ENCODE measurements around the gene SEPTIN11. TPM values are rescaled to one million over a fixed set of nuclear protein-coding genes. Genes with fewer than 3 reads are reported as not detected.

Gene SEPTIN11
- total RNA-seq, 4 donors from 2014 or later = 10.4 to 56.6 (median 36.3) TPM

DNA sequence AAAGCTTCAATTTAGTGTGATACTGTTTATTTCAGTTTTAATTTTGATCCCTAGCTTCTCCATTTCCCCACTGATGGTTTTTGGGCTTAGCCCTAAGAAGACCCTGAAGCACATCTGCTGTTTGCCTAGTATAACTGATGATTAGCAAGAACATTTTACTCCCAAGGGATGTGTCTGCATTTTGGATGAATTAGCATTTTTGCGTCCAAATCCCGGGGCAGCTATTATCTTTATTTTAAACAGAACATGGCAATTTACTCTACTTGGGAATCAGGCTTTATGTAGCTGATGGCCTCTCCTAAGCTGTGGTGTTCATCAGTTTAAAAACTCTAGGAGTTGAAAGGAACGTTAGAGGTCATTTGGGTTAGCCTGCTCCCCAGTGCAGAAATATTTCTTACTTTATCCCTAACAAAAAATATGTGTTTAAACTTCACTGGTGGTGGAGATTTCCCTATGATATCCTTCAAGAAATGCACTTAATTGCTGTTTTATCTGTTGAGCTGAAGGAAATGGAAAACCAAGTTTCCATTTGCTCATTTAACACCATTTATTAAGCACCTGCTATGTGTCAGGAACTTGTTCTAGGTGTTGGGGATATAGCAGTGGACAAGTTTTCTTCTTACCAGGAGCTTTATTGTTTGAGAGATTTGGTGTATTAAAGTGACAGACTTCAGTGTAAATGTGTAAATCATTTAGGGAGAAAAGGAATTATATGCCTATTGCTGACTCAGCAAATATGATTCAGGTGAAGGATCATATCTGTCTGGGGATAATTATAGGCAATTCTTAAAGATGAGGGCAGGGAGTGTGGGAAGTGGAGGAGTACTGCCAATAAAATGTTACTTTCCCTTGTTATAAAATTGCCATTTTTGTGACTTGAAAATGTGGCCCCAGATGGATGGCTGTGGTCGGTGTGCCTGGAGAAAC is 3.4 kb downstream of the SEPTIN11 start:
- H3K4me1 ChIP-seq = peaks cover 9 to 64% (median 11%) of the 10 kb centered on the region in 3 donors
- H3K9me3 ChIP-seq = no peaks in the 10 kb centered on the region
- no peak overlapping the region for H3K4me3 ChIP-seq
- WGBS, 2 donors = 77 to 95% methylated on average over 4 of the region's 4 CpGs
- no peak for TF ChIP-seq POLR2A (IDR thresholded peaks at IDR 0.05)
- TF ChIP-seq, protein P1, sequence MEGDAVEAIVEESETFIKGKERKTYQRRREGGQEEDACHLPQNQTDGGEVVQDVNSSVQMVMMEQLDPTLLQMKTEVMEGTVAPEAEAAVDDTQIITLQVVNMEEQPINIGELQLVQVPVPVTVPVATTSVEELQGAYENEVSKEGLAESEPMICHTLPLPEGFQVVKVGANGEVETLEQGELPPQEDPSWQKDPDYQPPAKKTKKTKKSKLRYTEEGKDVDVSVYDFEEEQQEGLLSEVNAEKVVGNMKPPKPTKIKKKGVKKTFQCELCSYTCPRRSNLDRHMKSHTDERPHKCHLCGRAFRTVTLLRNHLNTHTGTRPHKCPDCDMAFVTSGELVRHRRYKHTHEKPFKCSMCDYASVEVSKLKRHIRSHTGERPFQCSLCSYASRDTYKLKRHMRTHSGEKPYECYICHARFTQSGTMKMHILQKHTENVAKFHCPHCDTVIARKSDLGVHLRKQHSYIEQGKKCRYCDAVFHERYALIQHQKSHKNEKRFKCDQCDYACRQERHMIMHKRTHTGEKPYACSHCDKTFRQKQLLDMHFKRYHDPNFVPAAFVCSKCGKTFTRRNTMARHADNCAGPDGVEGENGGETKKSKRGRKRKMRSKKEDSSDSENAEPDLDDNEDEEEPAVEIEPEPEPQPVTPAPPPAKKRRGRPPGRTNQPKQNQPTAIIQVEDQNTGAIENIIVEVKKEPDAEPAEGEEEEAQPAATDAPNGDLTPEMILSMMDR (IDR thresholded peaks at IDR 0.05) = no peak
- H3K27me3 ChIP-seq = no peaks in the 10 kb centered on the region
- H3K36me3 ChIP-seq = no peaks in the 10 kb centered on the region
- H3K27ac ChIP-seq = no peak overlapping the region
- no peak for DNase-seq
- intact Hi-C loops (cut with DNase I) = no loop called here

- H3K4me3 ChIP-seq = no peak overlapping the region
- H3K27ac ChIP-seq = no peak overlapping the region
- no peaks in the 10 kb centered on the region for H3K9me3 ChIP-seq
- DNase-seq = no peak
- TF ChIP-seq POLR2A (IDR thresholded peaks at IDR 0.05) = no peak
- TF ChIP-seq, protein P1 (IDR thresholded peaks at IDR 0.05) = no peak
- H3K27me3 ChIP-seq = no peaks in the 10 kb centered on the region
- H3K36me3 ChIP-seq = no peaks in the 10 kb centered on the region
- intact Hi-C loops (cut with DNase I) = no loop called here
- 75 to 89% methylated on average over 3 of the region's 3 CpGs for WGBS, 2 donors
- peaks cover 5 to 55% (median 9%) of the 10 kb centered on the region in 3 donors for H3K4me1 ChIP-seq
Measured at GRCh38 chr4:76953956-76954355, 4.4 kb downstream of the SEPTIN11 start.

DNA sequence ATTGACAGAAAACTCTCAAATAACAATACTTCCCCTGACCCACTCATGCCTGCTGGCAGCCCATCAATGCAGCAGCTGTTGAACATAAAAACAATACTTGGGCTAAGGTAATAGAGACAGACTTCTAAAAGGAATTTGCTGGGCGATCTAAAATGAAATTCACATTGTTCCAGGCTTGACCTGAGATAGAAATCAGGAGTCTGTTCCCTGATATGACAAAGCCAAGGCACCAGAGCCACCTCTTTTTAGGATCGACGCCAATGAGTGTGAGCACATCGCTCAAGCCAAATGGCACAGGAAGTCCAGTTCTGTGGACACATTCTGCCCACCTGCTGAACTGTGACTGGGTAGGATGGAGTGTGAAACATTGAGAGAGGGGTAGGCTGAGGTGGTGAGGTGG is 4.9 kb downstream of the SEPTIN11 start:
- DNase-seq = no peak
- TF ChIP-seq POLR2A (IDR thresholded peaks at IDR 0.05) = no peak
- TF ChIP-seq, protein P1 (IDR thresholded peaks at IDR 0.05) = no peak
- intact Hi-C loops (cut with DNase I) = no loop called here
- Histone ChIP-seq H3K36me3 (no peaks in the 10 kb centered on the region), H3K4me3 (no peak overlapping the region), H3K27ac (no peak overlapping the region), H3K4me1 (peaks cover 5 to 55% (median 9%) of the 10 kb centered on the region in 3 donors), H3K9me3 (no peaks in the 10 kb centered on the region), H3K27me3 (no peaks in the 10 kb centered on the region)
- WGBS, 2 donors = 87 to 100% methylated on average over 4 of the region's 4 CpGs

DNA sequence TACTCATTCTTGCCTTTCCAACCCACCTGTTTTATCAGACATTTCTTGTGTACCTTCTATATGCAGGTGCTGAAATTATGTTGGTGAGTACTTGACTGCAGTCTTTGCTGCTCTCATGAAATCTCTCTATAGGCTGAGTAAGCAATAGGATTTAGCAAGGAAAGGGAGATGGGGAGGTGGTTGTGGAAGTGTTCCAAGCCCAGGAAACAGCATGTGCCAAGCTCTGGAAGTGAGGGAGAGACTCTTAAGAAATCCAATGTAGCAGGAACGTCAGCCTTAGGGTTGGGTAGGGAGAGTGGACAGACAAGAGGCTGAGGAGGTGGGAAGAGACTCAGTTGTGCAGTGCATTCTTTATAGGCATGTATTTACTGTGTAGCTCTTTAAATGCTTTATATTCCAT is 5.6 kb downstream of the SEPTIN11 start:
- WGBS, 2 donors = 43 to 65% methylated on average over 1 of the region's 1 CpG
- no peaks in the 10 kb centered on the region for H3K27me3 ChIP-seq
- H3K36me3 ChIP-seq = no peaks in the 10 kb centered on the region
- no peak overlapping the region for H3K27ac ChIP-seq
- no peaks in the 10 kb centered on the region for H3K9me3 ChIP-seq
- intact Hi-C loops (cut with DNase I) = no loop called here
- TF ChIP-seq, protein P1 (IDR thresholded peaks at IDR 0.05) = no peak
- no peak for TF ChIP-seq POLR2A (IDR thresholded peaks at IDR 0.05)
- H3K4me1 ChIP-seq = peaks cover 5 to 53% (median 9%) of the 10 kb centered on the region in 3 donors
- no peak overlapping the region for H3K4me3 ChIP-seq
- no peak for DNase-seq

- no peak overlapping the region for H3K4me3 ChIP-seq
- no peaks in the 10 kb centered on the region for H3K27me3 ChIP-seq
- no peaks in the 10 kb centered on the region for H3K36me3 ChIP-seq
- H3K9me3 ChIP-seq = no peaks in the 10 kb centered on the region
- peaks cover 0 to 34% (median 0%) of the 10 kb centered on the region in 3 donors for H3K4me1 ChIP-seq
- no peak for TF ChIP-seq POLR2A (IDR thresholded peaks at IDR 0.05)
- TF ChIP-seq, protein P1 (IDR thresholded peaks at IDR 0.05) = no peak
- 61 to 66% methylated on average over 4 of the region's 4 CpGs for WGBS, 2 donors
- intact Hi-C loops (cut with DNase I) = no loop called here
- DNase-seq = no peak
- no peak overlapping the region for H3K27ac ChIP-seq
Measured at GRCh38 chr4:76957004-76957738, 7.6 kb downstream of the SEPTIN11 start.
